H1 (cell line): ENCODE results near the gene TMTC2. TPM values are rescaled to one million over a fixed set of nuclear protein-coding genes. Genes with fewer than 3 reads are reported as not detected.

Experiments
- BRCA1 ChIP-seq: IDR thresholded peaks from 2 replicates; pipeline ENCODE4 v1.6.1; 2012; ENCODE audit warnings: low read depth, low read length, improper control_type of control experiment
- CBX5 ChIP-seq: fragments of 300-800, 300-1000 bp; sonication (generic); IDR thresholded peaks from 2 replicates; pipeline ENCODE4 v1.7.1; 2016; ENCODE audit warnings: antibody characterized with exemption, low read length, low read depth
- CBX8 ChIP-seq: fragments of 300-800, 300-1000 bp; sonication (generic); IDR thresholded peaks from 2 replicates; pipeline ENCODE4 v1.7.1; 2016; ENCODE audit warnings: low read depth, low read length, borderline replicate concordance
- JUN ChIP-seq: IDR thresholded peaks from 2 replicates; pipeline ENCODE4 v1.6.1; 2011; ENCODE audit warnings: low read depth, mild to moderate bottlenecking, improper control_type of control experiment, low read length
- PHF8 ChIP-seq: fragments of 200-600 bp; sonication (generic); conservative IDR thresholded peaks from 2 replicates; pipeline ENCODE4 v1.7.1; 2012; ENCODE audit warnings: low read depth, mild to moderate bottlenecking, inconsistent platforms, low read length, moderate library complexity
- POLR2AphosphoS5 ChIP-seq: IDR thresholded peaks from 2 replicates; pipeline ENCODE4 v1.6.1; 2011; ENCODE audit warnings: low read depth, low read length
- RFX5 ChIP-seq: IDR thresholded peaks from 2 replicates; pipeline ENCODE4 v1.6.1; 2011; ENCODE audit warnings: low read depth, low read length, improper control_type of control experiment, borderline replicate concordance
- polyA plus RNA-seq, 7 experiments: library from polyadenylated mRNA; depleted of rRNA in 3 of 7; stranded (reverse) in 5 of 7; unstranded in 2 of 7; fragments of >200 nt in 5 of 7; fragments of 200-250 nt in 2 of 7; gene quantifications; 1 replicate in 5 of 7; 2 replicates in 1 of 7; 4 replicates in 1 of 7; pipeline versions ENCODE4 v1.2.1 to v1.2.3, GENCODE V29; 2011 to 2013; ENCODE audit warnings: missing spikeins in 2 of 7, mixed read lengths in 2 of 7
- total RNA-seq: library from RNA; stranded (reverse); fragmentation: NEBNext Ultra II Directional; extraction: Animal tissue kit (Norgen Biotek cat#: 25700); gene quantifications from 2 replicates; pipeline ENCODE4 v1.2.1, GENCODE V29; 2021
- TF ChIP-seq, protein P1 (sequence below): fragments of 300-600 bp; sonication (generic); IDR thresholded peaks from 2 replicates; pipeline ENCODE4 v1.7.1; 2012; ENCODE audit warnings: low read length, moderate library complexity, mild to moderate bottlenecking, inconsistent platforms; ENCODE audit not compliant: insufficient replicate concordance

The TMTC2 gene
- total and polyA plus RNA-seq, 2 of the 8 experiments (the other 6 are each of a cell fraction or from before 2014, with no cell fraction given), result 2.3 to 3.9 TPM

DNA sequence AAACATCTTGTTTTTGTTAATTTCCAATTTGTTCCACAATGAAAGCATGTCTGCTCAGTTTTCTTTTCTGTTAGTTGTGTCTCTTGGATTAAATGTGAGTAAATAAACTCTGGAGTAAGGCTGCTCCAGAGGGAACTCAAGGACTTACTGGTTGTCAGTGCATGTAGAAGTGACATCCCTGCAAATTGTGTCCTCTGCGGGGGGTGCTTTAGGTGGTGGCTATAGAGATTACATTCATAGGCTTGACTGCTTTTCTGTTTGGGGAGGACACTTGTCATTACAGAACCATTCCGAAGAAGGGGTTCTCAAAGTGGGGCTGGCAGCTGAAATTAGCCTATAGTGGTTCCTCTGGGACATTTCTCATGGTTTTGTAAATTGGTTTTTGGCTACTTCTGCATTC is 8.8 kb downstream of the TMTC2 start (continued):
- TF ChIP-seq, protein P1, sequence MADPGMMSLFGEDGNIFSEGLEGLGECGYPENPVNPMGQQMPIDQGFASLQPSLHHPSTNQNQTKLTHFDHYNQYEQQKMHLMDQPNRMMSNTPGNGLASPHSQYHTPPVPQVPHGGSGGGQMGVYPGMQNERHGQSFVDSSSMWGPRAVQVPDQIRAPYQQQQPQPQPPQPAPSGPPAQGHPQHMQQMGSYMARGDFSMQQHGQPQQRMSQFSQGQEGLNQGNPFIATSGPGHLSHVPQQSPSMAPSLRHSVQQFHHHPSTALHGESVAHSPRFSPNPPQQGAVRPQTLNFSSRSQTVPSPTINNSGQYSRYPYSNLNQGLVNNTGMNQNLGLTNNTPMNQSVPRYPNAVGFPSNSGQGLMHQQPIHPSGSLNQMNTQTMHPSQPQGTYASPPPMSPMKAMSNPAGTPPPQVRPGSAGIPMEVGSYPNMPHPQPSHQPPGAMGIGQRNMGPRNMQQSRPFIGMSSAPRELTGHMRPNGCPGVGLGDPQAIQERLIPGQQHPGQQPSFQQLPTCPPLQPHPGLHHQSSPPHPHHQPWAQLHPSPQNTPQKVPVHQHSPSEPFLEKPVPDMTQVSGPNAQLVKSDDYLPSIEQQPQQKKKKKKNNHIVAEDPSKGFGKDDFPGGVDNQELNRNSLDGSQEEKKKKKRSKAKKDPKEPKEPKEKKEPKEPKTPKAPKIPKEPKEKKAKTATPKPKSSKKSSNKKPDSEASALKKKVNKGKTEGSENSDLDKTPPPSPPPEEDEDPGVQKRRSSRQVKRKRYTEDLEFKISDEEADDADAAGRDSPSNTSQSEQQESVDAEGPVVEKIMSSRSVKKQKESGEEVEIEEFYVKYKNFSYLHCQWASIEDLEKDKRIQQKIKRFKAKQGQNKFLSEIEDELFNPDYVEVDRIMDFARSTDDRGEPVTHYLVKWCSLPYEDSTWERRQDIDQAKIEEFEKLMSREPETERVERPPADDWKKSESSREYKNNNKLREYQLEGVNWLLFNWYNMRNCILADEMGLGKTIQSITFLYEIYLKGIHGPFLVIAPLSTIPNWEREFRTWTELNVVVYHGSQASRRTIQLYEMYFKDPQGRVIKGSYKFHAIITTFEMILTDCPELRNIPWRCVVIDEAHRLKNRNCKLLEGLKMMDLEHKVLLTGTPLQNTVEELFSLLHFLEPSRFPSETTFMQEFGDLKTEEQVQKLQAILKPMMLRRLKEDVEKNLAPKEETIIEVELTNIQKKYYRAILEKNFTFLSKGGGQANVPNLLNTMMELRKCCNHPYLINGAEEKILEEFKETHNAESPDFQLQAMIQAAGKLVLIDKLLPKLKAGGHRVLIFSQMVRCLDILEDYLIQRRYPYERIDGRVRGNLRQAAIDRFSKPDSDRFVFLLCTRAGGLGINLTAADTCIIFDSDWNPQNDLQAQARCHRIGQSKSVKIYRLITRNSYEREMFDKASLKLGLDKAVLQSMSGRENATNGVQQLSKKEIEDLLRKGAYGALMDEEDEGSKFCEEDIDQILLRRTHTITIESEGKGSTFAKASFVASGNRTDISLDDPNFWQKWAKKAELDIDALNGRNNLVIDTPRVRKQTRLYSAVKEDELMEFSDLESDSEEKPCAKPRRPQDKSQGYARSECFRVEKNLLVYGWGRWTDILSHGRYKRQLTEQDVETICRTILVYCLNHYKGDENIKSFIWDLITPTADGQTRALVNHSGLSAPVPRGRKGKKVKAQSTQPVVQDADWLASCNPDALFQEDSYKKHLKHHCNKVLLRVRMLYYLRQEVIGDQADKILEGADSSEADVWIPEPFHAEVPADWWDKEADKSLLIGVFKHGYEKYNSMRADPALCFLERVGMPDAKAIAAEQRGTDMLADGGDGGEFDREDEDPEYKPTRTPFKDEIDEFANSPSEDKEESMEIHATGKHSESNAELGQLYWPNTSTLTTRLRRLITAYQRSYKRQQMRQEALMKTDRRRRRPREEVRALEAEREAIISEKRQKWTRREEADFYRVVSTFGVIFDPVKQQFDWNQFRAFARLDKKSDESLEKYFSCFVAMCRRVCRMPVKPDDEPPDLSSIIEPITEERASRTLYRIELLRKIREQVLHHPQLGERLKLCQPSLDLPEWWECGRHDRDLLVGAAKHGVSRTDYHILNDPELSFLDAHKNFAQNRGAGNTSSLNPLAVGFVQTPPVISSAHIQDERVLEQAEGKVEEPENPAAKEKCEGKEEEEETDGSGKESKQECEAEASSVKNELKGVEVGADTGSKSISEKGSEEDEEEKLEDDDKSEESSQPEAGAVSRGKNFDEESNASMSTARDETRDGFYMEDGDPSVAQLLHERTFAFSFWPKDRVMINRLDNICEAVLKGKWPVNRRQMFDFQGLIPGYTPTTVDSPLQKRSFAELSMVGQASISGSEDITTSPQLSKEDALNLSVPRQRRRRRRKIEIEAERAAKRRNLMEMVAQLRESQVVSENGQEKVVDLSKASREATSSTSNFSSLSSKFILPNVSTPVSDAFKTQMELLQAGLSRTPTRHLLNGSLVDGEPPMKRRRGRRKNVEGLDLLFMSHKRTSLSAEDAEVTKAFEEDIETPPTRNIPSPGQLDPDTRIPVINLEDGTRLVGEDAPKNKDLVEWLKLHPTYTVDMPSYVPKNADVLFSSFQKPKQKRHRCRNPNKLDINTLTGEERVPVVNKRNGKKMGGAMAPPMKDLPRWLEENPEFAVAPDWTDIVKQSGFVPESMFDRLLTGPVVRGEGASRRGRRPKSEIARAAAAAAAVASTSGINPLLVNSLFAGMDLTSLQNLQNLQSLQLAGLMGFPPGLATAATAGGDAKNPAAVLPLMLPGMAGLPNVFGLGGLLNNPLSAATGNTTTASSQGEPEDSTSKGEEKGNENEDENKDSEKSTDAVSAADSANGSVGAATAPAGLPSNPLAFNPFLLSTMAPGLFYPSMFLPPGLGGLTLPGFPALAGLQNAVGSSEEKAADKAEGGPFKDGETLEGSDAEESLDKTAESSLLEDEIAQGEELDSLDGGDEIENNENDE, result no peak
- no peak for TF ChIP-seq JUN
- TF ChIP-seq RFX5, result no peak
- TF ChIP-seq POLR2AphosphoS5, result no peak
- TF ChIP-seq CBX8, result no peak
- no peak for TF ChIP-seq CBX5
- TF ChIP-seq BRCA1, result no peak
- no peak for TF ChIP-seq PHF8
